Smooth muscle cell (in vitro differentiated cells): ENCODE data around the gene DUOXA1. TPM values are rescaled to one million over a fixed set of nuclear protein-coding genes. Genes with fewer than 3 reads are reported as not detected.

Experiments used
- DNase-seq: peaks from one replicate; lab custom pipeline; 2025; ENCODE audit not compliant: unreplicated experiment; lab: John Stamatoyannopoulos, UW
- H2AFZ ChIP-seq: fragments of 200-600 bp; sonication (generic); 2 replicates; pipeline ENCODE4 v1.6.0; 2016; ENCODE audit warnings: antibody characterized with exemption, low read depth, mild to moderate bottlenecking
- H3F3A ChIP-seq: fragments of 200-600 bp; sonication (generic); 2 replicates; pipeline ENCODE4 v1.6.0; 2017; ENCODE audit warnings: antibody characterized with exemption, low read depth
- H3K27ac ChIP-seq: fragments of 200-600 bp; sonication (generic); 2 replicates; pipeline ENCODE4 v1.5.1; 2016; ENCODE audit warnings: low read depth, mild to moderate bottlenecking
- H3K27me3 ChIP-seq: fragments of 200-600 bp; sonication (generic); 2 replicates; pipeline ENCODE4 v1.6.1; 2016; ENCODE audit warnings: low read depth, mild to moderate bottlenecking
- H3K36me3 ChIP-seq: fragments of 200-600 bp; sonication (generic); 2 replicates; pipeline ENCODE4 v1.5.1; 2016; ENCODE audit warnings: low read depth
- H3K4me1 ChIP-seq: fragments of 200-600 bp; sonication (generic); 2 replicates; pipeline ENCODE4 v1.5.1; 2016; ENCODE audit warnings: low read depth
- H3K4me2 ChIP-seq: fragments of 200-600 bp; sonication (generic); 2 replicates; pipeline ENCODE4 v1.6.0; 2016; ENCODE audit warnings: mild to moderate bottlenecking
- H3K4me3 ChIP-seq: fragments of 200-600 bp; sonication (generic); 2 replicates; pipeline ENCODE4 v1.5.1; 2016; ENCODE audit warnings: mild to moderate bottlenecking
- H3K79me2 ChIP-seq: fragments of 200-600 bp; sonication (generic); 2 replicates; pipeline ENCODE4 v1.6.0; 2016; ENCODE audit warnings: low read depth, mild to moderate bottlenecking
- H3K9ac ChIP-seq: fragments of 200-600 bp; sonication (generic); 2 replicates; pipeline ENCODE4 v1.6.0; 2016; ENCODE audit warnings: low read depth
- H3K9me3 ChIP-seq: fragments of 200-600 bp; sonication (generic); replicated peaks from 2 replicates; pipeline ENCODE4 v1.5.1; 2016; ENCODE audit warnings: low read depth
- H4K20me1 ChIP-seq: fragments of 200-600 bp; sonication (generic); 2 replicates; pipeline ENCODE4 v1.6.0; 2016; ENCODE audit warnings: low read depth
- CTCF ChIP-seq: fragments of 200-600 bp; sonication (generic); IDR thresholded peaks from 2 replicates; pipeline ENCODE4 v1.5.1; 2017; ENCODE audit warnings: borderline replicate concordance, mild to moderate bottlenecking, antibody characterized with exemption; ENCODE audit not compliant: insufficient read depth, poor library complexity, severe bottlenecking
- WGBS: methylation state at CpG from one replicate; pipeline ENCODE4 v1.1.7; 2016; ENCODE audit warnings: low lambda C conversion rate; 5-methylcytosine and 5-hydroxymethylcytosine counted together
- polyA plus RNA-seq: library from polyadenylated mRNA; unstranded; fragments of >200 nt; fragmentation: Nextera tagmentation; extraction: Ambion mirVana; gene quantifications from 2 replicates; pipeline ENCODE4 v1.2.1, GENCODE V29; 2016
- total RNA-seq: library from RNA; depleted of rRNA; stranded (reverse); fragments of >200 nt; gene quantifications from 2 replicates; pipeline ENCODE4 v1.2.3, GENCODE V29; 2014

DUOXA1 gene
- total and polyA plus RNA-seq, 2 experiments from 2014 or later: 2.8 to 7.6 TPM

- no peak overlapping the region for H3K4me2 ChIP-seq
- TF ChIP-seq CTCF: peak; percentile 11
- no peaks in the 10 kb centered on the region for H3K36me3 ChIP-seq
- H3K27me3 ChIP-seq: peaks cover 70% of the 10 kb centered on the region
- H3F3A ChIP-seq: no peaks in the 10 kb centered on the region
- H4K20me1 ChIP-seq: no peaks in the 10 kb centered on the region
- H3K4me1 ChIP-seq: no peaks in the 10 kb centered on the region
- H2AFZ ChIP-seq: no peak overlapping the region
- WGBS: 20% methylated on average over 44 of the region's 57 CpGs
- no peaks in the 10 kb centered on the region for H3K79me2 ChIP-seq
- H3K9ac ChIP-seq: no peak overlapping the region
- no peak overlapping the region for H3K27ac ChIP-seq
- H3K9me3 ChIP-seq: no peaks in the 10 kb centered on the region
- no peak overlapping the region for H3K4me3 ChIP-seq
- no peak for DNase-seq
These were observed 5.3 kb upstream of the DUOXA1 start for GRCh38 chr15:45134682-45135604.

GRCh38 chr15:45134046-45134445, 4.4 kb upstream of the DUOXA1 start:
- Histone ChIP-seq H3K27me3 (peaks cover 79% of the 10 kb centered on the region), H4K20me1 (no peaks in the 10 kb centered on the region), H3K4me1 (no peaks in the 10 kb centered on the region), H3K79me2 (no peaks in the 10 kb centered on the region), H3K9me3 (no peaks in the 10 kb centered on the region), H3K9ac (no peak overlapping the region), H3K4me3 (no peak overlapping the region), H3F3A (no peaks in the 10 kb centered on the region), H3K4me2 (no peak overlapping the region), H3K27ac (no peak overlapping the region), H3K36me3 (no peaks in the 10 kb centered on the region), H2AFZ (no peak overlapping the region)
- WGBS: 95% methylated on average over 7 of the region's 7 CpGs
- TF ChIP-seq CTCF: no peak
- no peak for DNase-seq

GRCh38 chr15:45133561-45133920, 3.9 kb upstream of the DUOXA1 start:
- Histone ChIP-seq H2AFZ (no peak overlapping the region), H3F3A (no peaks in the 10 kb centered on the region), H3K9ac (no peak overlapping the region), H3K4me2 (no peak overlapping the region), H3K4me1 (no peaks in the 10 kb centered on the region), H3K36me3 (no peaks in the 10 kb centered on the region), H3K4me3 (no peak overlapping the region), H3K79me2 (no peaks in the 10 kb centered on the region), H4K20me1 (no peaks in the 10 kb centered on the region), H3K27me3 (peaks cover 84% of the 10 kb centered on the region), H3K27ac (no peak overlapping the region), H3K9me3 (no peaks in the 10 kb centered on the region)
- whole genome bisulfite sequencing: 76% methylated on average over 5 of the region's 5 CpGs
- DNase-seq: no peak
- TF ChIP-seq CTCF: no peak
